Hepatocyte (in vitro differentiated cells): ENCODE measurements around the gene CHFR.

Experiments used
- CTCF ChIP-seq: fragments of 200-600 bp; sonication (generic); IDR thresholded peaks from 2 replicates; pipeline ENCODE4 v1.5.1; 2016; ENCODE audit warnings: antibody characterized with exemption, mild to moderate bottlenecking; ENCODE audit not compliant: poor library complexity
- EZH2 ChIP-seq: fragments of 200-600 bp; sonication (generic); IDR thresholded peaks from 2 replicates; pipeline ENCODE4 v1.6.1; 2016; ENCODE audit warnings: antibody characterized with exemption, mild to moderate bottlenecking, borderline replicate concordance
- EZH2phosphoT487 ChIP-seq: fragments of 200-600 bp; sonication (generic); IDR thresholded peaks from one replicate; pipeline ENCODE4 v1.6.1; 2018; ENCODE audit warnings: antibody characterized with exemption, mild to moderate bottlenecking, low read depth, moderate library complexity; ENCODE audit not compliant: unreplicated experiment, severe bottlenecking

- TF ChIP-seq CTCF = no peak
- no peak for TF ChIP-seq EZH2phosphoT487
- TF ChIP-seq EZH2 = no peak
Observed at GRCh38 chr12:132887513-132888351, at the start of gene CHFR.
